ENCODE data around the gene SLC2A9. TPM values are rescaled to one million over a fixed set of nuclear protein-coding genes. Genes with fewer than 3 reads are reported as not detected.

SLC2A9 gene
- polyA plus RNA-seq, 1 donor from 2014 or later, result not detected

GRCh38 chr4:9919047-9919446, 102.2 kb downstream of the SLC2A9 start:
- no peak overlapping the region for H3K9ac ChIP-seq (ENCODE audit: low read length)

GRCh38 chr4:9918484-9918883, 102.8 kb downstream of the SLC2A9 start:
- H4K20me1 ChIP-seq (ENCODE audit: insufficient read depth), result no peaks in the 10 kb centered on the region
- no peak overlapping the region for H3K9ac ChIP-seq (ENCODE audit: low read length)
- H3F3A ChIP-seq (ENCODE audit: insufficient read depth, low read length, poor library complexity, severe bottlenecking), result no peaks in the 10 kb centered on the region
- no peak overlapping the region for H2AFZ ChIP-seq (ENCODE audit: low read depth, low read length)
- H3K9me2 ChIP-seq (ENCODE audit: insufficient read depth, low read length), result no peaks in the 10 kb centered on the region
- no peak overlapping the region for H3K4me3 ChIP-seq (ENCODE audit: low read length)
- no peak overlapping the region for H3K4me2 ChIP-seq (ENCODE audit: low read length)
- no peaks in the 10 kb centered on the region for H3K9me3 ChIP-seq (ENCODE audit: low read length)
- H3K36me3 ChIP-seq (ENCODE audit: insufficient read depth, low read length), result no peaks in the 10 kb centered on the region
- TF ChIP-seq RAD21 (conservative IDR thresholded peaks at IDR 0.05) (no peak), REST (IDR thresholded peaks at IDR 0.05; ENCODE audit: borderline replicate concordance) (no peak), CTCF (IDR thresholded peaks at IDR 0.05; ENCODE audit: poor library complexity, severe bottlenecking) (no peak), TAF1 (IDR thresholded peaks at IDR 0.05; ENCODE audit: low read depth) (no peak), SMC3 (conservative IDR thresholded peaks at IDR 0.05; ENCODE audit: poor library complexity) (no peak), POLR2AphosphoS5 (IDR thresholded peaks at IDR 0.05) (no peak), EZH2 (IDR thresholded peaks at IDR 0.05; ENCODE audit: borderline replicate concordance, insufficient read depth, low read length, poor library complexity, severe bottlenecking) (no peak), EP300 (conservative IDR thresholded peaks at IDR 0.05; ENCODE audit: poor library complexity, severe bottlenecking) (no peak), MXI1 (conservative IDR thresholded peaks at IDR 0.05; ENCODE audit: poor library complexity, severe bottlenecking) (no peak)
- no peak overlapping the region for H3K27ac ChIP-seq (ENCODE audit: low read length)
- H3K27me3 ChIP-seq (ENCODE audit: insufficient read depth, low read depth, low read length), result no peaks in the 10 kb centered on the region
- no peaks in the 10 kb centered on the region for H3K79me2 ChIP-seq (replicated peaks; ENCODE audit: insufficient read depth, low read length)

More at GRCh38 chr4:9919047-9919446, 102.2 kb downstream of the SLC2A9 start:
- Histone ChIP-seq H3K9me3 (ENCODE audit: low read length) (no peaks in the 10 kb centered on the region), H3K36me3 (ENCODE audit: insufficient read depth, low read length) (no peaks in the 10 kb centered on the region), H3K27me3 (ENCODE audit: insufficient read depth, low read depth, low read length) (no peaks in the 10 kb centered on the region), H3K4me2 (ENCODE audit: low read length) (no peak overlapping the region), H3F3A (ENCODE audit: insufficient read depth, low read length, poor library complexity, severe bottlenecking) (no peaks in the 10 kb centered on the region), H3K27ac (ENCODE audit: low read length) (no peak overlapping the region), H2AFZ (ENCODE audit: low read depth, low read length) (no peak overlapping the region), H4K20me1 (ENCODE audit: insufficient read depth) (no peaks in the 10 kb centered on the region), H3K79me2 (replicated peaks; ENCODE audit: insufficient read depth, low read length) (no peaks in the 10 kb centered on the region), H3K9me2 (ENCODE audit: insufficient read depth, low read length) (no peaks in the 10 kb centered on the region), H3K4me3 (ENCODE audit: low read length) (no peak overlapping the region)
- no peak for TF ChIP-seq REST (IDR thresholded peaks at IDR 0.05; ENCODE audit: borderline replicate concordance)
